A172 (cell line): Measurements from ENCODE around the gene ARMC3. TPM values are rescaled to one million over a fixed set of nuclear protein-coding genes. Genes with fewer than 3 reads are reported as not detected.

Experiments
- DNase-seq: peaks from one replicate; pipeline ENCODE4 v3.0.0-alpha.2; 2015; ENCODE audit warnings: low spot score
- total RNA-seq: library from RNA; depleted of rRNA; stranded (reverse); fragments of >200 nt; shearing (Covaris generic); gene quantifications from 2 replicates; pipeline ENCODE4 v1.2.3, GENCODE V29; 2014; rRNA removed

ARMC3 gene
- total RNA-seq, 1 experiment from 2014 or later = 0.31 TPM

GRCh38 chr10:23075672-23076071, 147.8 kb downstream of the ARMC3 start:
- DNase-seq = no peak

GRCh38 chr10:23078114-23078513, 150.3 kb downstream of the ARMC3 start:
- DNase-seq = no peak

GRCh38 chr10:23079700-23080099, 151.8 kb downstream of the ARMC3 start:
- no peak for DNase-seq

- no peak for DNase-seq
Measured at GRCh38 chr10:23080262-23080661, 152.4 kb downstream of the ARMC3 start.

- no peak for DNase-seq
Measured at GRCh38 chr10:23081221-23081750, 153.4 kb downstream of the ARMC3 start.

- DNase-seq = no peak
Measured at GRCh38 chr10:23081891-23082290, 154.0 kb downstream of the ARMC3 start.

Other genes starting within 250 kb of the ARMC3 start
- 74.9 and 92.5 TPM in 2 replicates for gene PIP4K2A, start 213.5 kb upstream of the ARMC3 start, total RNA-seq
- gene MSRB2, start 167.5 kb downstream of the ARMC3 start, total RNA-seq = 22.8 and 29.0 TPM in 2 replicates